K562 (cell line): Measurements from ENCODE around the gene MCC. TPM values are rescaled to one million over a fixed set of nuclear protein-coding genes. Genes with fewer than 3 reads are reported as not detected.

Experiments used
- EP300 ChIP-seq: IDR thresholded peaks from 2 replicates; pipeline ENCODE4 v1.6.1; 2012; ENCODE audit warnings: low read length, improper control_type of control experiment
- ETV6 ChIP-seq, 3 experiments: fragments of 150-350 bp in 1 of 3; sonication (generic) in 1 of 3; formaldehyde crosslinking in 1 of 3; IDR thresholded peaks; 2 replicates each; pipeline versions ENCODE4 v1.6.1 to v1.8.0; 2014 to 2022; ENCODE audit warnings: borderline replicate concordance in 2 of 3, low read depth in 2 of 3, antibody characterized with exemption in 1 of 3, low read length in 1 of 3, mild to moderate bottlenecking in 1 of 3, missing genetic modification reagents in 1 of 3
- SAFB2 ChIP-seq: fragments of 200-400 bp; formaldehyde crosslinking; IDR thresholded peaks from 2 replicates; pipeline ENCODE4 v1.6.1; 2018; ENCODE audit warnings: borderline replicate concordance, low read length, low read depth, moderate library complexity; ENCODE audit not compliant: severe bottlenecking
- SETDB1 ChIP-seq: IDR thresholded peaks from one replicate; pipeline ENCODE4 v1.6.1; 2012; ENCODE audit warnings: low read length, control low read depth, inconsistent platforms
- SIN3B ChIP-seq: fragments of 450-650 bp; IDR thresholded peaks from 2 replicates; pipeline ENCODE4 v1.6.1; 2017; ENCODE audit warnings: low read depth, mild to moderate bottlenecking, moderate library complexity
- SMARCC2 ChIP-seq: fragments of 450-650 bp; IDR thresholded peaks from 2 replicates; pipeline ENCODE4 v1.6.1; 2017; ENCODE audit warnings: antibody characterized with exemption, moderate library complexity, mild to moderate bottlenecking, low read depth
- TRIM24 ChIP-seq, 2 experiments: fragments of 450-650 bp; IDR thresholded peaks; 2 replicates each; pipeline ENCODE4 v1.6.1; 2016
- TRIM28 ChIP-seq: fragments of 450-650 bp; IDR thresholded peaks from 2 replicates; pipeline ENCODE4 v1.6.1; 2017
- ZKSCAN3 ChIP-seq: fragments of 250-450 bp; sonication (Bioruptor Pico); IDR thresholded peaks from 2 replicates; pipeline ENCODE4 v1.4.0; 2020
- ZNF197 ChIP-seq: fragments of 200-800 bp; sonication (Bioruptor generic); IDR thresholded peaks from 2 replicates; pipeline ENCODE4 v1.6.1; 2016; ENCODE audit warnings: low read depth, missing genetic modification characterization, missing compliant biosample characterization
- ZNF24 ChIP-seq: fragments of 450-650 bp; IDR thresholded peaks from 2 replicates; pipeline ENCODE4 v1.6.1; 2016
- ZNF3 ChIP-seq: fragments of 250-450 bp; sonication (Bioruptor Pico); IDR thresholded peaks from 2 replicates; pipeline ENCODE4 v1.5.0; 2021; ENCODE audit warnings: mild to moderate bottlenecking, moderate library complexity
- ZNF551 ChIP-seq: fragments of 250-450 bp; sonication (Bioruptor Pico); IDR thresholded peaks from 2 replicates; pipeline ENCODE4 v1.5.0; 2021; ENCODE audit warnings: mild to moderate bottlenecking, moderate library complexity
- ZNF707 ChIP-seq: fragments of 250-450 bp; sonication (Bioruptor Pico); conservative IDR thresholded peaks from 2 replicates; pipeline ENCODE4 v1.8.0; 2022; ENCODE audit warnings: inconsistent platforms, mild to moderate bottlenecking, moderate library complexity
- polyA plus RNA-seq, 8 experiments: library from polyadenylated mRNA; depleted of rRNA in 4 of 8; stranded (reverse) in 5 of 8; unstranded in 3 of 8; fragments of >200 nt; fragmentation: Nextera tagmentation in 2 of 8; fragmentation: Illumina TruSeq in 1 of 8; extraction: Ambion mirVana in 2 of 8; extraction: Trizol in 1 of 8; gene quantifications; 2 replicates each; pipeline versions ENCODE4 v1.2.1 to v1.2.3, GENCODE V29; 2011 to 2014; ENCODE audit warnings: inconsistent platforms in 1 of 8, missing spikeins in 1 of 8
- total RNA-seq, 7 experiments: library from RNA; depleted of rRNA in 6 of 7; stranded (reverse); fragments of >200 nt in 6 of 7; fragmentation: Illumina TruSeq in 2 of 7; extraction: Trizol in 2 of 7; gene quantifications; 2 replicates each; pipeline versions ENCODE4 v1.2.1 to v1.2.3, GENCODE V29; 2011 to 2021; ENCODE audit warnings: low replicate concordance in 1 of 7
- TF ChIP-seq, protein P1 (sequence below): fragments of 450-650 bp; formaldehyde crosslinking; IDR thresholded peaks from 2 replicates; pipeline ENCODE4 v1.4.0; 2020; ENCODE audit warnings: mild to moderate bottlenecking
- TF ChIP-seq, protein P2 (sequence below), 2 experiments: fragments of 150-350 bp in 1 of 2; IDR thresholded peaks; 2 replicates each; pipeline ENCODE4 v1.6.1; 2012 to 2016; ENCODE audit warnings: low read depth in 2 of 2, low read length in 2 of 2, mild to moderate bottlenecking in 1 of 2, moderate library complexity in 1 of 2

The MCC gene
- total and polyA plus RNA-seq, 9 of the 15 experiments (the other 6 are each of a cell fraction or from before 2014, with no cell fraction given): 0.04 to 0.24 (median 0.06) TPM; not detected in 1

DNA sequence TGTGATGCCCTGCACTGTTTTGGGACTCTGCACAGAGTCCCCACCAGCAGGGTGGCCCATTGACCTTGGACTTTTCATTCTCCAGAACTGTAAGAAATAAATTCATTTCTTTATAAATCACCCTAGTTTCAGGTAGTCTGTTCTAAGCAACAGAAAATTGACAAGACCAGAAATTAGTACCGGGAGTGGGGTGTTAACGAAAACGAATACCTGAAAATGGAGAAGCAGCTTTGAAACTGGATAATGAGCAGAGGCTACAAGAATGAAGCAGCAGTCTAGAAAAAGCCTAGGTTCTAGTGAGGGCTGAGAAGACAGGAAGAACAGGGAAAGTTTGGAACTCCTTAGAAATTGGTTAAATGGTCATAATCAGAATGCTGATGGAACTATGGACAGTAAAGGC is 2.1 kb upstream of the MCC start (continued):
- TF ChIP-seq SMARCC2: no peak
- TF ChIP-seq EP300: no peak
- TF ChIP-seq ZNF707: peak; percentile 95
- no peak for TF ChIP-seq ZNF24
- no peak for TF ChIP-seq SETDB1
- TF ChIP-seq, protein P1, sequence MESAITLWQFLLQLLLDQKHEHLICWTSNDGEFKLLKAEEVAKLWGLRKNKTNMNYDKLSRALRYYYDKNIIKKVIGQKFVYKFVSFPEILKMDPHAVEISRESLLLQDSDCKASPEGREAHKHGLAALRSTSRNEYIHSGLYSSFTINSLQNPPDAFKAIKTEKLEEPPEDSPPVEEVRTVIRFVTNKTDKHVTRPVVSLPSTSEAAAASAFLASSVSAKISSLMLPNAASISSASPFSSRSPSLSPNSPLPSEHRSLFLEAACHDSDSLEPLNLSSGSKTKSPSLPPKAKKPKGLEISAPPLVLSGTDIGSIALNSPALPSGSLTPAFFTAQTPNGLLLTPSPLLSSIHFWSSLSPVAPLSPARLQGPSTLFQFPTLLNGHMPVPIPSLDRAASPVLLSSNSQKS (CRISPR knock-in tag): no peak
- no peak for TF ChIP-seq SIN3B
- TF ChIP-seq TRIM24 (IDR thresholded peaks at IDR 0.05): no peak
- no peak for TF ChIP-seq SAFB2
- TF ChIP-seq ZKSCAN3 (CRISPR knock-in tag): no peak
- TF ChIP-seq, protein P2, sequence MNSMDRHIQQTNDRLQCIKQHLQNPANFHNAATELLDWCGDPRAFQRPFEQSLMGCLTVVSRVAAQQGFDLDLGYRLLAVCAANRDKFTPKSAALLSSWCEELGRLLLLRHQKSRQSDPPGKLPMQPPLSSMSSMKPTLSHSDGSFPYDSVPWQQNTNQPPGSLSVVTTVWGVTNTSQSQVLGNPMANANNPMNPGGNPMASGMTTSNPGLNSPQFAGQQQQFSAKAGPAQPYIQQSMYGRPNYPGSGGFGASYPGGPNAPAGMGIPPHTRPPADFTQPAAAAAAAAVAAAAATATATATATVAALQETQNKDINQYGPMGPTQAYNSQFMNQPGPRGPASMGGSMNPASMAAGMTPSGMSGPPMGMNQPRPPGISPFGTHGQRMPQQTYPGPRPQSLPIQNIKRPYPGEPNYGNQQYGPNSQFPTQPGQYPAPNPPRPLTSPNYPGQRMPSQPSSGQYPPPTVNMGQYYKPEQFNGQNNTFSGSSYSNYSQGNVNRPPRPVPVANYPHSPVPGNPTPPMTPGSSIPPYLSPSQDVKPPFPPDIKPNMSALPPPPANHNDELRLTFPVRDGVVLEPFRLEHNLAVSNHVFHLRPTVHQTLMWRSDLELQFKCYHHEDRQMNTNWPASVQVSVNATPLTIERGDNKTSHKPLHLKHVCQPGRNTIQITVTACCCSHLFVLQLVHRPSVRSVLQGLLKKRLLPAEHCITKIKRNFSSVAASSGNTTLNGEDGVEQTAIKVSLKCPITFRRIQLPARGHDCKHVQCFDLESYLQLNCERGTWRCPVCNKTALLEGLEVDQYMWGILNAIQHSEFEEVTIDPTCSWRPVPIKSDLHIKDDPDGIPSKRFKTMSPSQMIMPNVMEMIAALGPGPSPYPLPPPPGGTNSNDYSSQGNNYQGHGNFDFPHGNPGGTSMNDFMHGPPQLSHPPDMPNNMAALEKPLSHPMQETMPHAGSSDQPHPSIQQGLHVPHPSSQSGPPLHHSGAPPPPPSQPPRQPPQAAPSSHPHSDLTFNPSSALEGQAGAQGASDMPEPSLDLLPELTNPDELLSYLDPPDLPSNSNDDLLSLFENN (IDR thresholded peaks at IDR 0.05; ENCODE audit: low read depth in 2 of 2, low read length in 2 of 2): no peak
- no peak for TF ChIP-seq ZNF197 (CRISPR knock-in tag)
- no peak for TF ChIP-seq ZNF3
- 0 out of 2 replicates have a peak, but pooled peaks have one; percentile 18 for TF ChIP-seq TRIM28
- TF ChIP-seq ZNF551 (CRISPR knock-in tag): no peak
- TF ChIP-seq ETV6 (IDR thresholded peaks at IDR 0.05; ENCODE audit: borderline replicate concordance in 1 of 2, low read depth in 2 of 2, low read length in 1 of 2): no peak
- TF ChIP-seq ETV6 (CRISPR knock-in tag; IDR thresholded peaks at IDR 0.05; ENCODE audit: borderline replicate concordance): no peak
